ENCODE measurements around the gene MLC1. TPM values are rescaled to one million over a fixed set of nuclear protein-coding genes. Genes with fewer than 3 reads are reported as not detected.

Gene MLC1
- total RNA-seq, 1 donor: 2.8 TPM

- H3K4me1 ChIP-seq (ENCODE audit: insufficient read depth, low read length): no peaks in the 10 kb centered on the region
- H3K27me3 ChIP-seq (ENCODE audit: insufficient read depth, low read length): peaks cover 5% of the 10 kb centered on the region
- no peak overlapping the region for H3K4me3 ChIP-seq (ENCODE audit: low read length)
- no peaks in the 10 kb centered on the region for H3K9me3 ChIP-seq (ENCODE audit: low read depth, low read length)
Measured at GRCh38 chr22:50059881-50060262, 25.4 kb downstream of the MLC1 start.

GRCh38 chr22:50058906-50059880, 26.0 kb downstream of the MLC1 start:
- no peaks in the 10 kb centered on the region for H3K4me1 ChIP-seq (ENCODE audit: insufficient read depth, low read length)
- H3K27me3 ChIP-seq (ENCODE audit: insufficient read depth, low read length): peaks cover 5% of the 10 kb centered on the region
- H3K9me3 ChIP-seq (ENCODE audit: low read depth, low read length): no peaks in the 10 kb centered on the region
- H3K4me3 ChIP-seq (ENCODE audit: low read length): no peak overlapping the region

GRCh38 chr22:50058061-50058905, 26.9 kb downstream of the MLC1 start, which contains the start of gene TTLL8:
Gene TTLL8, minus strand, starts transcription at chr22:50058298.
- H3K27me3 ChIP-seq (ENCODE audit: insufficient read depth, low read length): peaks cover 5% of the 10 kb centered on the region
- H3K4me3 ChIP-seq (ENCODE audit: low read length): no peak within 1 kb of the TSS
- H3K4me1 ChIP-seq (ENCODE audit: insufficient read depth, low read length): no peaks in the 10 kb centered on the region
- no peaks in the 10 kb centered on the region for H3K9me3 ChIP-seq (ENCODE audit: low read depth, low read length)

- H3K4me3 ChIP-seq (ENCODE audit: low read length): no peak overlapping the region
- H3K4me1 ChIP-seq (ENCODE audit: insufficient read depth, low read length): no peaks in the 10 kb centered on the region
- H3K9me3 ChIP-seq (ENCODE audit: low read depth, low read length): no peaks in the 10 kb centered on the region
- H3K27me3 ChIP-seq (ENCODE audit: insufficient read depth, low read length): peaks cover 5% of the 10 kb centered on the region
Measured at GRCh38 chr22:50057278-50058060, 27.8 kb downstream of the MLC1 start.

GRCh38 chr22:50056214-50056972, 28.8 kb downstream of the MLC1 start:
- H3K27me3 ChIP-seq (ENCODE audit: insufficient read depth, low read length): peaks cover 5% of the 10 kb centered on the region
- no peaks in the 10 kb centered on the region for H3K9me3 ChIP-seq (ENCODE audit: low read depth, low read length)
- H3K4me3 ChIP-seq (ENCODE audit: low read length): no peak overlapping the region
- no peaks in the 10 kb centered on the region for H3K4me1 ChIP-seq (ENCODE audit: insufficient read depth, low read length)

- Histone ChIP-seq H3K27me3 (ENCODE audit: insufficient read depth, low read length) (peaks cover 5% of the 10 kb centered on the region), H3K9me3 (ENCODE audit: low read depth, low read length) (no peaks in the 10 kb centered on the region), H3K4me1 (ENCODE audit: insufficient read depth, low read length) (no peaks in the 10 kb centered on the region), H3K4me3 (ENCODE audit: low read length) (no peak overlapping the region)
Measured at GRCh38 chr22:50053861-50054260, 31.4 kb downstream of the MLC1 start.

GRCh38 chr22:50051930-50052329, 33.3 kb downstream of the MLC1 start:
- H3K27me3 ChIP-seq (ENCODE audit: insufficient read depth, low read length): no peaks in the 10 kb centered on the region
- H3K9me3 ChIP-seq (ENCODE audit: low read depth, low read length): no peaks in the 10 kb centered on the region
- no peak overlapping the region for H3K4me3 ChIP-seq (ENCODE audit: low read length)
- no peaks in the 10 kb centered on the region for H3K4me1 ChIP-seq (ENCODE audit: insufficient read depth, low read length)

GRCh38 chr22:50049299-50050195, 35.7 kb downstream of the MLC1 start:
- Histone ChIP-seq H3K9me3 (ENCODE audit: low read depth, low read length) (no peaks in the 10 kb centered on the region), H3K27me3 (ENCODE audit: insufficient read depth, low read length) (no peaks in the 10 kb centered on the region), H3K4me1 (ENCODE audit: insufficient read depth, low read length) (no peaks in the 10 kb centered on the region), H3K4me3 (ENCODE audit: low read length) (no peak overlapping the region)

- H3K9me3 ChIP-seq (ENCODE audit: low read depth, low read length): no peaks in the 10 kb centered on the region
- H3K27me3 ChIP-seq (ENCODE audit: insufficient read depth, low read length): no peaks in the 10 kb centered on the region
- no peak overlapping the region for H3K4me3 ChIP-seq (ENCODE audit: low read length)
- H3K4me1 ChIP-seq (ENCODE audit: insufficient read depth, low read length): no peaks in the 10 kb centered on the region
Measured at GRCh38 chr22:50048836-50049235, 36.4 kb downstream of the MLC1 start.

- Histone ChIP-seq H3K4me1 (ENCODE audit: insufficient read depth, low read length) (no peaks in the 10 kb centered on the region), H3K4me3 (ENCODE audit: low read length) (no peak overlapping the region), H3K27me3 (ENCODE audit: insufficient read depth, low read length) (no peaks in the 10 kb centered on the region), H3K9me3 (ENCODE audit: low read depth, low read length) (no peaks in the 10 kb centered on the region)
Measured at GRCh38 chr22:50048061-50048765, 37.0 kb downstream of the MLC1 start.

- Histone ChIP-seq H3K4me1 (ENCODE audit: insufficient read depth, low read length) (no peaks in the 10 kb centered on the region), H3K4me3 (ENCODE audit: low read length) (no peak overlapping the region), H3K27me3 (ENCODE audit: insufficient read depth, low read length) (no peaks in the 10 kb centered on the region), H3K9me3 (ENCODE audit: low read depth, low read length) (no peaks in the 10 kb centered on the region)
Measured at GRCh38 chr22:50047346-50047745, 37.9 kb downstream of the MLC1 start.

GRCh38 chr22:50046481-50047245, 38.6 kb downstream of the MLC1 start:
- Histone ChIP-seq H3K4me3 (ENCODE audit: low read length) (no peak overlapping the region), H3K27me3 (ENCODE audit: insufficient read depth, low read length) (no peaks in the 10 kb centered on the region), H3K4me1 (ENCODE audit: insufficient read depth, low read length) (no peaks in the 10 kb centered on the region), H3K9me3 (ENCODE audit: low read depth, low read length) (no peaks in the 10 kb centered on the region)

Data from mononuclear cell (primary cell).